HG03064 (cell line): ENCODE results near the gene OSBPL2.

Experiments used
- ATAC-seq: cut with Tn5 transposase; IDR thresholded peaks from one replicate; pipeline ENCODE4 v1.9.1; 2021; ENCODE audit warnings: low read depth; ENCODE audit not compliant: unreplicated experiment

OSBPL2 gene

DNA sequence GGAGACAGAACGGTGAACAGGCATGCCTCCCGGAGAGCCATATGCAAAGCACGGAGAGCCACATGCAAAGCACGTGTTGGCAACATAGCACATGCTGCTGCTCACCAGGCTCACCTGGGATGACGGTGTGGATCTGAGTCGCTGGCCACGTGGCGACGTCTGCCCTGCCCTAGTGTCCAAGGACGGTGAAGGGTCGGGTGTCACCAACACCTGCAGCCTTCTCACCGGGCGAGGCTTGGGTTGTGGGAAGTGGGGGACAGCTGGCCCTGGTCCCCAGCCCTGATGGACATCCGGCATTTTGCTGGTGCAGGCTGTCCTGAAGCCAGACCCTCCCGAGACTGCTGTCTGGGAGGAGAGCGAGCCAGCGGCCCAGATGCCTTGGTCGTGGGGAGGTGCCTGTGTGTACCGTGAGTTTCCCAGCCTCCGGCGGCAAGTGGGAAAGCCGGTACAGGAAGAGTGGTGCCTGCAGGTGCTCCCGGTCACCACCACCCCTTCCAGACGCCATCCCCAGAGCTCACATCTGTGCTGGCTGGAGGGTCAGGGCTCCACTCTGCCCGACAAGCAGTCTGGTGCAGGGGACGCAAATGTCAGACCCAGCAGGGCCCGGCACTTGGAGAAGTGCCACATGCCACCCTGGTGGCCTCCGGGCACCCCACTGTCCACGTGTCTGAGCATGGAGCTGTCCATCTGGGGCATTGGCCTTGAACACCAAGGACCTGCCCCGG lies 58.6 kb downstream of the OSBPL2 start:
- no peak for ATAC-seq

DNA sequence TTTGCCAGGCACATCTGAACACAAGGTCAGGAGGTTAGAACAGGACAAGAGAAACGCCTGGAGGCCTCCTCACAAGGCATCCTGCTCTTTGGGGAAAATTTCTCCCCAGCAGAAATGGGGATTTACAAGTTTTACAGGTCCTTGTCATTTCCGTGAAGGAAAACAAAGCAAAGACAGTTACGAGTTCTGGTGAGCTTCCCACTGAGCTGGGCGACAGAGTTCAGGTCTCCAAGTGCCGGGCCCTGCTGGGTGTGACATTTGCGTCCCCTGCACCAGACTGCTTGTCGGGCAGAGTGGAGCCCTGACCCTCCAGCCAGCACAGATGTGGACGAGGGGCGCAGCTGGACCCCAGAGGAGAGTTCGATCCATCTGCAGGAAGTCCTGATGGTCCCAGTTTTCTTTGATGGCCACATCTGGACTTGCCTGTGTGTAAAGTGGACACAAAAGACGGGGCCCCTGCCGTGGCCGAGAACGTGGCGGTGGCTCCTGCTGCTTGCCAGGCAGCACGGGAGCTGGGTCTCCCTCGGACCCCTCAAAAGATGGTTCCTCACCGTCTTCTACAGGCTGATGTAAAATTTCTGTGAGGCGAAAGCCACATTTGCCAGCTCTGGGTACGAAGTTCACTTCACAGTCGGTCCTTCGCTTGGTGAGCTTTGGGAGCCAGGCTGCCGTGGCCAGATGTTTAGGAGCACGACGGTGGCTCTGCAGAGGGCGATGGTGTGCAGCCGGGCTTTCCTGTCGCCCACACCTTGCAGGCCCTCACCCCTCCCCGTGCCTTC lies 59.3 kb downstream of the OSBPL2 start:
- ATAC-seq = no peak

DNA sequence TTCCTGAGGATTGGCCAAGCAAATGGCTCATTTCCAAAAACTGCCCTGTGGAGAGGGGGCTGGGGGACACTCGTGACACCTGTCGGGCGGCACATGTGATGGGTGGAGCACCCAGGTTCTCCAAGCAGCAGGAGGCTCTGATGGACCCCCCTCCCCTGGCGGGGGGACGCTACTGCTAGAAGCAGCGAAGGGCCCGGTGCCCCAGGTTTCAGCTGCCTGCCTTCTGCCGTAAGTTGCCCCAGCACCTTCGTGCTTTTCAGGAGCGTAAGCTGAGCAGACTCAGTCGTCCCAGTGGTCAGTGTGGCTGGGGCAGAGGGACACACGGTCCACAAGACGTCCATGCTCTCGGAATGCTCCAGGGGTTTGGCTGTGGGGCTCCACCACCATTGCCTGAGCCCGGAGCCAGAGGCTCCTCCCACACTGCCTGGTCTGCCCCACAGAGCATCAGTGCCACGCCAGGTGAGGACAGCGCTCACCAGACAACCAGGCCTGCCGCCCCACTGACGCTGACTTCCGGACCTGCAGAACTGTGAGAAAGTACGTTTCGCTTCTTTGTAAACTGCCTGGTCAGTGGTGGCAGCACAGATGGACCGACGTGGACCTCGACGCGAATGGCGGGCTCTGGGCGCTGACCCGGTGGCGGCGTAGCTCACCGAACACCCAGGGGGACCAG lies 60.4 kb downstream of the OSBPL2 start:
- no peak for ATAC-seq

GRCh38 chr20:62299666-62300236 lies 61.4 kb downstream of the OSBPL2 start:
- ATAC-seq = no peak

- no peak for ATAC-seq
Observed at GRCh38 chr20:62300319-62300718, 62.0 kb downstream of the OSBPL2 start.

GRCh38 chr20:62301111-62301668 lies 62.9 kb downstream of the OSBPL2 start:
- ATAC-seq = no peak

DNA sequence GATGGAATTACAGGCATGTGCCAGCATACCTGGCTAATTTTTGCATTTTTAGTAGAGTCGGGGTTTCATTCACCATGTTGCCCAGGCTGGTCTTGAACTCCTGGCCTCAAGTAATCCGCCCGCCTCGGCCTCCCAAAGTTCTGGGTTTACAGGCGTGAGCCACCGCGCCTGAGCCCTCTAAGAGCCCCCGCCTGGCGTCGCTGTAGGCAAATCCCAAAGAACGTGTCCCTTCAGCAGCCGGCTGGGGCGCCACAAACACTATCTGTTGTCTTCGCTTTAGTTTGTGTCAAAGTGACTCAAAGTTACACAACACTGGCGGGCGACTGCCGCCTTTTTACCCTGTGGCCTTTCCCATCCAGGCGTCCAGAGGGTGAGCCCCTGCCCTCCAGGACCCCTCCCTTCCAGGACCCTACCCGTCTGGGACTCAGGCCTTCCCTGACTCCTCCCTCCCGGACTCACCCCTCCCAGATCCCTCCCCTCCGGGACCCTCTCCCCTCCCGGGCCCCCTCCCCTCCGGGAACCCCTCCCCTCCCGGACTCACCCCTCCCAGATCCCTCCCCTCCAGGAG lies 63.5 kb downstream of the OSBPL2 start:
- peak; percentile 21 for ATAC-seq

GRCh38 chr20:62302341-62303061 lies 64.2 kb downstream of the OSBPL2 start, which contains the start of gene ADRM1:
ADRM1 (plus strand) TSS chr20:62302997; CDS start chr20:62303569, 572 bp downstream.
- ATAC-seq = peak; percentile 85

DNA sequence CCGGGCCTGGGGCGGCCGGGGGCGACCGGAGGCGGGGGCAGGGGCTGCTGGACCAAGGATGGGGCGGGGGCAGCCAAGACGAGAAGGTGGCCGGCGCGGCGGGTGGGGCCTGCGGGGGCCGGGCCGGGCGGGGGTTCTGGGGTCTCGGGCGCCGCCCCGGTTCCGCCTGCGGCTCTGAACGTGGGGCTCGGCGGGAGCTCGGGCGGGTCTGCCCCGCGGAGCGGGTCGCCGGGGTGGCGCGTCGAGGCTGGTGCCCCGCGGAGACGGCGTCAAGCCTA lies 64.7 kb downstream of the OSBPL2 start:
- no peak for ATAC-seq

DNA sequence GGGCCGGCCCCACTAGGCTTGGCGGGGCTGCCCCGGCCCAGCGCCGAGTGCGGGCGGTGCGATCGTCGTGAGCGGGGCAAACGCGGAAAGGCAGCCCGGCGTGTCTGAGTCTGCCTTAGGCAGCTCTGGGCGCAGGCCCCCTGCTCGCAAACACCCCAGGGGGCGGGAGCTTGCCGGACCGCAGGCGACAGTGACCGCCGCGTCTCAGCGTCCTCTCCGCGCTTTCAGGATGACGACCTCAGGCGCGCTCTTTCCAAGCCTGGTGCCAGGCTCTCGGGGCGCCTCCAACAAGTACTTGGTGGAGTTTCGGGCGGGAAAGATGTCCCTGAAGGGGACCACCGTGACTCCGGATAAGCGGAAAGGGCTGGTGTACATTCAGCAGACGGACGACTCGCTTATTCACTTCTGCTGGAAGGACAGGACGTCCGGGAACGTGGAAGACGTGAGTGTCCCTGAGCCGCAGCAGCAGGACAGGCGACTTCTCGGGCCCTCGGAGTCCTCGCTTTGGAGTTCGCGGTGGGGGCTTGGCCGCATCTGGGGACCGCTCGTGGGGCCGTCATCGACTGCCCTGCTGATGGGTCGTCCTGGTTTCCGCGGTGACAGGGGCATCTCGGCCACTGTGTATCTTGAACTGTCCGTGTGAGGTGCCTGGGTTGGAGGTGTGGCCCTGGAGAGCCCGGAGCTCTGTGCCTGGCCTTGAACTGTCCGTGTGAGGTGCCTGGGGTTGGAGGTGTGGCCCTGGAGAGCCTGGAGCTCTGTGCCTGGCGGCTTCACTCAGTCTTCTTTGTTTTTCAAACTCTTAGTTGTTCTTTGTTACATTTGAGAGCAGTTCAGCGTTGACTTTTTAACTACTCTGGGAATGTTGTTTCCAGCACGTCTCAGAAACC lies 65.3 kb downstream of the OSBPL2 start:
- ATAC-seq = peak; percentile 17

DNA sequence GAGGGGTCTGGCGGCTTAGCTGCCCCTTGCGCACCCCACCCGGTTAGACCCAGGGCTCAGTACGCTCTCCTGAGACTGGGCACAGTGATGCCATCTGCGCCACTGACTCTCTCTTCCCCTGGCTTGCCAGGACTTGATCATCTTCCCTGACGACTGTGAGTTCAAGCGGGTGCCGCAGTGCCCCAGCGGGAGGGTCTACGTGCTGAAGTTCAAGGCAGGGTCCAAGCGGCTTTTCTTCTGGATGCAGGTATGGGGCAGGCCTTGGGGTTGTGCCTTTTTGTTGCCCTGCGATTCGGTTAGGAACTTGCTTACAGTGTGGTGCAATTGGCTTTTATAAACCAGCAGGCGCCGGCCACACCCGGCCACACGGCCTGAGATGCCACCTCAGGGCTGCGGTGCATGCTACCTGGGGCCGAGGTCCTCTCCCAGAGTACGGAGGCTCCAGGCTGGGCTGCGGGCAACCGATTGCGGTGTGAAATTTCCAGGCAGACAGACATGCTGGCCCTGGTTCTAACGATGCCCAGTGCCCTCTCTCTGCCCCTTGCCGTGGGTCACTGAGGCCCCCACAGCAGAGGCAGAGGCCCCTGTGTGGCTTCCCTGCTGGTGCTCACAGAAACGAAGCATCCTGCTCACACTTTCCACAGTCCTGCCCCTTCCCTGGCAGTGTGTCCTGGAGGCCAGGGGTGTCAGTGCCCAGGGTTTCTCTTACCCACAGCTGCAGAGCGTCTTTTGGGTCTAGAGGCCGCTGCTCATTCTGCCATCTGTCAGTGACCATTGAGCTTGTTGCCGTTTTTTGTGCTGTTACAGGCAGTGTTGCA lies 66.2 kb downstream of the OSBPL2 start:
- no peak for ATAC-seq

- no peak for ATAC-seq
Observed at GRCh38 chr20:62305149-62305764, 66.9 kb downstream of the OSBPL2 start.

DNA sequence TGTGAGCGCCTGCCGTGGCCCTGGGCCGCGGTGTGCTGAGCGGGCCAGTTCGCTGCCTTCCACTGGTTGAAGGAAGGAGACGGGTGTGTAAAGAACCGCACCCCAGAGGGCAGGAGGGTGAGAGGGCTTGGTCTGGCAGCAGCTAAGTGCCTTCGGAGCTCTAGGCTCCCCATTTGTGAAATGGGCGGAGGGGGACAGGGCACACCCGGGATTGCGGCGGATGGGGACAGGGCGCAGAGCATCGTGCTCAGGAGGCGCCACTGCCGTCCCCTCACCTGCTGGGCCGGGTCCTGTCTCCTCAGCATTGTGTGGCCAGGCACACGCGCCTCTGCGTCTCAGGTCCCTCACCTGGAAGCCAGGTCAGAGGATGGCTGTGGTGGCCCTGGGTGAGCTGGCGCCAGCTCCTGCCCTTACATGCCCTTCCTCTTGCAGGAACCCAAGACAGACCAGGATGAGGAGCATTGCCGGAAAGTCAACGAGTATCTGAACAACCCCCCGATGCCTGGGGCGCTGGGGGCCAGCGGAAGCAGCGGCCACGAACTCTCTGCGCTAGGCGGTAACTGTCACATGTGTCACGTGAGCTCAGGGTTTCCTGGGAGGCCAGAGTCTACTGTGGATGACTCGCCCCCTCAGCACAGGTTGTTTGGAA lies 67.6 kb downstream of the OSBPL2 start:
- ATAC-seq = no peak

DNA sequence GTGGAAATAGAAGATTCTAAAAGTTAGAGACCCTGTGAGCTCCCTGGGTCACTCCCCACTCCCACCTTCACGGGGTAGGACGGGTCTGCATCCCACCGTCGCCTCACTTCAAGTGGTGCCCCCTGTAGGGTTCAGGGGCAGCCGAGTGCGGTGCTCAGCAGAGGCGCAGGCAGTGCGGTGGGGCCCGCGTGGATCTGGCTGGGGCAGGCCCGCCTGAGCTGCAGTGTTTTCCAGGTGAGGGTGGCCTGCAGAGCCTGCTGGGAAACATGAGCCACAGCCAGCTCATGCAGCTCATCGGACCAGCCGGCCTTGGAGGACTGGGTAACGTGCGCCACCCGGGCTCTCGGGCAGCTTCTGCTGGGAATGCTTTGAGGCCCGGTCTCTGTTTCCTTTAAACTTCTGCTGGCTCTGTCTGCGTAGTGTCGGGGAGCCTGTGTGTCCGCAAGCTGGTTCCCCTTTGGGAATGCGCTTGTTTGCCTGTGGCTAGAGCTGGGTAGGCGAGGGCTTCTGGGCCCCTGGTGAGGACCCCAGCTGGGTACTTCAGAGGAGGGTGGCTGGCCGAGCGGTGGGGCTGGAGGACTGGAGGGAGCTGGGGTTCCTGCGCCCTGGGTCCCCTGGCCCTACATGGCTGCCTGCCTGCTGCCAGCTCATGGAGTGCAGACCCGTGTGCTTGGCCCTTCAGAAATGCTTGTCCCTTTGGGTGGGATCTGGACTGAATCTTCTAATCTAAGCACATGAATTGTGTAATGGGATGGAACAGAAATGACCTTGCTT lies 68.3 kb downstream of the OSBPL2 start:
- ATAC-seq = no peak

- no peak for ATAC-seq
Observed at GRCh38 chr20:62307226-62308101, 69.1 kb downstream of the OSBPL2 start.
